Sigmoid colon (tissue), 7 donors: ENCODE data around the gene ATP6AP1. TPM values are rescaled to one million over a fixed set of nuclear protein-coding genes. Genes with fewer than 3 reads are reported as not detected.

Source experiments
- DNase-seq: peaks from one replicate; pipeline ENCODE4 v3.0.0-alpha.2; 2019
- H3K27ac ChIP-seq, 4 donors: fragments of 200-600 bp; sonication (generic); one replicate each; pipeline ENCODE4 v1.5.1; 2016 to 2019; ENCODE audit warnings: mild to moderate bottlenecking in 1 of 4
- H3K27me3 ChIP-seq, 3 donors: fragments of 200-600 bp; sonication (generic); one replicate each; pipeline ENCODE4 v1.5.1; 2019; ENCODE audit warnings: mild to moderate bottlenecking in 1 of 3
- H3K36me3 ChIP-seq, 4 donors: fragments of 200-600 bp; sonication (generic); one replicate each; pipeline ENCODE4 v1.5.1; 2016 to 2019
- H3K4me1 ChIP-seq, 4 donors: fragments of 200-600 bp; sonication (generic); one replicate each; pipeline ENCODE4 v1.5.1; 2017 to 2019
- H3K4me3 ChIP-seq, 4 donors: fragments of 200-600 bp; sonication (generic); one replicate each; pipeline ENCODE4 v1.5.1; 2017 to 2019; ENCODE audit warnings: mild to moderate bottlenecking in 2 of 4, moderate library complexity in 1 of 4
- H3K9me3 ChIP-seq, 4 donors: fragments of 200-600 bp in 3 of 4; sonication (generic) in 3 of 4; one replicate each; pipeline versions ENCODE4 v1.5.1 to v1.6.1; 2013 to 2019
- EP300 ChIP-seq, 4 donors: sonication (generic); formaldehyde crosslinking; IDR thresholded peaks; one replicate each; pipeline ENCODE4 v1.6.1; 2017; ENCODE audit warnings: antibody characterized with exemption in 4 of 4
- POLR2A ChIP-seq, 2 donors: fragments of 450-650 bp; IDR thresholded peaks; one replicate each; pipeline ENCODE4 v1.6.1; 2016; ENCODE audit warnings: antibody characterized with exemption in 2 of 2, mild to moderate bottlenecking in 2 of 2, moderate library complexity in 2 of 2
- POLR2AphosphoS5 ChIP-seq, 4 donors: sonication (generic); formaldehyde crosslinking; IDR thresholded peaks; one replicate each; pipeline ENCODE4 v1.6.1; 2017; ENCODE audit warnings: antibody characterized with exemption in 4 of 4
- WGBS, 2 donors: extraction: QIAGEN DNeasy Blood & Tissue Kit; methylation state at CpG; one replicate each; pipeline ENCODE4 v1.1.7; 2013; 5-methylcytosine and 5-hydroxymethylcytosine counted together
- intact Hi-C: fragments of 100-400 bp; cut with DNase I; formaldehyde crosslinking; loops from one replicate; pipeline ENCODE4 v1.15.1; 2023
- polyA plus RNA-seq, 3 donors: library from polyadenylated mRNA; stranded (reverse); fragments of 200-250 nt; gene quantifications; one replicate each; pipeline ENCODE4 v1.2.3, GENCODE V29; 2013
- total RNA-seq, 4 donors: library from RNA; depleted of rRNA; stranded (reverse); fragments of >200 nt; gene quantifications; one replicate each; pipeline ENCODE4 v1.1.0, GENCODE V29; 2016
- TF ChIP-seq, protein P1 (sequence below), 4 experiments: fragments of 450-650 bp in 3 of 4; fragments of 200-600 bp in 1 of 4; IDR thresholded peaks; one replicate each; pipeline ENCODE4 v1.5.1; 2016 to 2019; ENCODE audit warnings: antibody characterized with exemption in 4 of 4, mild to moderate bottlenecking in 3 of 4, moderate library complexity in 2 of 4
- donor health status: healthy with polysubstance abuse.
- donor health status: Bipolar disorder and iron deficiency.
- donor health status: healthy.

ATP6AP1 gene
- total and polyA plus RNA-seq, 7 donors: 16.5 to 87.7 (median 30.5) TPM

DNA sequence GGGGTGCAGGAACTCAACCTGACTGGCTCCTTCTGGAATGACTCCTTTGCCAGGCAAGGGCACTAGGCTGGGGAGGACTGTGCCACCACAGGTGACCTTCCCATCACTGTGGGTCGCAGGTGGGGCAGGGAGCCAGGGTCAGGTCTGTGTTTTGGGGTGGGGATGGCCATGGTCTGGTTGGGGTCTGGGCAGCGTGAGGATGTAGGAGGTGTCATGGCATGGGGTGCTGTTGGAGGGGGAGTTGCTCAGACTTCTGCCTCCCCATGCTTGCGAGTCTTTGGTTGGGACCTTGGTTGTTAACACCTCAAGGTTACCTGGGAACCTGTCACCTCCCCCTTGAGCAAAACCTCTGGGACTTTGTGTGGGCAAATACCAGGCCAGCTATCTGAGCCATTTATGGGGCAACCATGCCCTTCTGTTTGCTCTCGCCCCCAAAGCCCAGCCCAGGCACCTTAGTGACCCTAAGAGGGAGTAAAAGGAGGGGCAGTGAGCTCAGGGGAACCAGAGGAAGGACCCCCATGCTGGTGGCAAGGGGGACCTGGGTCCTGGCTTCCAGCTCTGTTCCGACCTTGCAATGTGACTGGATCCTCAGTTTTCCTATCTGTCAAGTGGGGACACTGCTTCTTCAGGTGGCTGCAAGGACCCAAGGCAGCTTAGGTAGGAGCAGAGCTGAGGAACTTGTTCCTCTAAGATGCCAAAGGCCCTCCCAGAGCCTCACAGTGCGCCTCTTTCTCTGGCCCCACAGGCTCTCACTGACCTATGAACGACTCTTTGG, 6.1 kb downstream of the ATP6AP1 start:
- TF ChIP-seq POLR2A (IDR thresholded peaks at IDR 0.05) (no peak), EP300 (IDR thresholded peaks at IDR 0.05) (no peak), POLR2AphosphoS5 (IDR thresholded peaks at IDR 0.05) (no peak)
- TF ChIP-seq, protein P1, sequence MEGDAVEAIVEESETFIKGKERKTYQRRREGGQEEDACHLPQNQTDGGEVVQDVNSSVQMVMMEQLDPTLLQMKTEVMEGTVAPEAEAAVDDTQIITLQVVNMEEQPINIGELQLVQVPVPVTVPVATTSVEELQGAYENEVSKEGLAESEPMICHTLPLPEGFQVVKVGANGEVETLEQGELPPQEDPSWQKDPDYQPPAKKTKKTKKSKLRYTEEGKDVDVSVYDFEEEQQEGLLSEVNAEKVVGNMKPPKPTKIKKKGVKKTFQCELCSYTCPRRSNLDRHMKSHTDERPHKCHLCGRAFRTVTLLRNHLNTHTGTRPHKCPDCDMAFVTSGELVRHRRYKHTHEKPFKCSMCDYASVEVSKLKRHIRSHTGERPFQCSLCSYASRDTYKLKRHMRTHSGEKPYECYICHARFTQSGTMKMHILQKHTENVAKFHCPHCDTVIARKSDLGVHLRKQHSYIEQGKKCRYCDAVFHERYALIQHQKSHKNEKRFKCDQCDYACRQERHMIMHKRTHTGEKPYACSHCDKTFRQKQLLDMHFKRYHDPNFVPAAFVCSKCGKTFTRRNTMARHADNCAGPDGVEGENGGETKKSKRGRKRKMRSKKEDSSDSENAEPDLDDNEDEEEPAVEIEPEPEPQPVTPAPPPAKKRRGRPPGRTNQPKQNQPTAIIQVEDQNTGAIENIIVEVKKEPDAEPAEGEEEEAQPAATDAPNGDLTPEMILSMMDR (IDR thresholded peaks at IDR 0.05): no peak
- intact Hi-C loops: loop anchor here (5.0 kb wide), 1 partner anchor 53 kb away; the partner anchor contains the start of gene UBL4A
- no peaks in the 10 kb centered on the region for H3K27me3 ChIP-seq
- 93 to 94% methylated on average over 7 of the region's 7 CpGs for WGBS, 2 donors
- no peaks in the 10 kb centered on the region for H3K9me3 ChIP-seq
- no peak overlapping the region for H3K27ac ChIP-seq
- peaks cover 0 to 40% (median 0%) of the 10 kb centered on the region in 4 donors for H3K36me3 ChIP-seq
- H3K4me1 ChIP-seq: peaks cover 0 to 38% (median 22%) of the 10 kb centered on the region in 4 donors
- no peak overlapping the region for H3K4me3 ChIP-seq
- no peak for DNase-seq

GRCh38 chrX:154435171-154435733, 6.8 kb downstream of the ATP6AP1 start:
- peaks cover 0 to 44% (median 2%) of the 10 kb centered on the region in 4 donors for H3K36me3 ChIP-seq
- H3K4me1 ChIP-seq: peaks cover 0 to 32% (median 17%) of the 10 kb centered on the region in 4 donors
- H3K9me3 ChIP-seq: no peaks in the 10 kb centered on the region
- intact Hi-C loops: loop anchor here (5.0 kb wide), 1 partner anchor 52 kb away; the partner anchor contains the start of gene UBL4A
- WGBS, 2 donors: 95 to 96% methylated on average over 19 of the region's 19 CpGs
- TF ChIP-seq POLR2A (IDR thresholded peaks at IDR 0.05) (no peak), EP300 (IDR thresholded peaks at IDR 0.05) (no peak), POLR2AphosphoS5 (IDR thresholded peaks at IDR 0.05) (no peak)
- no peaks in the 10 kb centered on the region for H3K27me3 ChIP-seq
- DNase-seq: no peak
- H3K4me3 ChIP-seq: no peak overlapping the region
- H3K27ac ChIP-seq: no peak overlapping the region

DNA sequence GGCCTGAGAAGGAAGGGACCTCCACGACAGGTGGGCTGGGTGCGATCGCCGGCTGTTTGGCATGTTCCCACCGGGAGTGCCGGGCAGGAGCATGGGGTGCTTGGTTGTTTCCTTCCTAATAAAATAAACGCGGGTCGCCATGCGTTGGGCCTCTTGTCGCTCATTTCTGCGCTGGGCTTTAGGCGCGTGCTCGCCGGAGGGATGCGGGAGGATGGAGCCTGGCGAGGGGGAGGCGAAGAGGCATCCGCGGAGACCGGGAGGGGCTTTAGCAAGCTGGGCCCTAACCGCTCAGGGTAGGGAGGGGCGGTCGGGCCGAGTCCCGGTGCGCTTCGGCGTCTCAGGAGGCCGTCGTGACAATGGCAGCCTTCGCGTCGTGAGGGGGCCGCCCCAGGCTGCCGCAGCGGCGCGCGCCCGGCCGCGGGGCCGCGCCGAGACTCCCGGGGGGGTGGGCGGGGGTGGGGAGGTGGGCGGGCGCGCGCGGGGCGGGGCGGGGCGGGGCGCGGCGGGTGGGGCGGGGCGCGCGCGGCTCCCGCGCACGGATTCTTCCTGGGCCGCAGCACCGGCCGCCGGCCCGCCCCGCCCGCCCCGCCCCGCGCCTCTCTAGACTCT, 8.0 kb downstream of the ATP6AP1 start:
- 4 to 9% methylated on average over 55 to 64 of the region's 78 CpGs for WGBS, 2 donors
- Histone ChIP-seq H3K36me3 (peaks cover 0 to 54% (median 11%) of the 10 kb centered on the region in 4 donors), H3K4me3 (peak overlapping the region; percentile 5 to 76 (median 70)), H3K4me1 (peaks cover 0 to 26% (median 13%) of the 10 kb centered on the region in 4 donors), H3K27me3 (no peaks in the 10 kb centered on the region), H3K27ac (peak overlapping the region; percentile 85 to 93 (median 88)), H3K9me3 (no peaks in the 10 kb centered on the region)
- intact Hi-C loops: loop anchor here (5.0 kb wide), 1 partner anchor 51 kb away; the partner anchor contains the start of gene UBL4A
- DNase-seq: peak; percentile 74
- TF ChIP-seq, protein P1 (IDR thresholded peaks at IDR 0.05): no peak
- TF ChIP-seq POLR2AphosphoS5 (IDR thresholded peaks at IDR 0.05): no peak
- TF ChIP-seq POLR2A (IDR thresholded peaks at IDR 0.05): no peak
- TF ChIP-seq EP300 (IDR thresholded peaks at IDR 0.05): no peak

DNA sequence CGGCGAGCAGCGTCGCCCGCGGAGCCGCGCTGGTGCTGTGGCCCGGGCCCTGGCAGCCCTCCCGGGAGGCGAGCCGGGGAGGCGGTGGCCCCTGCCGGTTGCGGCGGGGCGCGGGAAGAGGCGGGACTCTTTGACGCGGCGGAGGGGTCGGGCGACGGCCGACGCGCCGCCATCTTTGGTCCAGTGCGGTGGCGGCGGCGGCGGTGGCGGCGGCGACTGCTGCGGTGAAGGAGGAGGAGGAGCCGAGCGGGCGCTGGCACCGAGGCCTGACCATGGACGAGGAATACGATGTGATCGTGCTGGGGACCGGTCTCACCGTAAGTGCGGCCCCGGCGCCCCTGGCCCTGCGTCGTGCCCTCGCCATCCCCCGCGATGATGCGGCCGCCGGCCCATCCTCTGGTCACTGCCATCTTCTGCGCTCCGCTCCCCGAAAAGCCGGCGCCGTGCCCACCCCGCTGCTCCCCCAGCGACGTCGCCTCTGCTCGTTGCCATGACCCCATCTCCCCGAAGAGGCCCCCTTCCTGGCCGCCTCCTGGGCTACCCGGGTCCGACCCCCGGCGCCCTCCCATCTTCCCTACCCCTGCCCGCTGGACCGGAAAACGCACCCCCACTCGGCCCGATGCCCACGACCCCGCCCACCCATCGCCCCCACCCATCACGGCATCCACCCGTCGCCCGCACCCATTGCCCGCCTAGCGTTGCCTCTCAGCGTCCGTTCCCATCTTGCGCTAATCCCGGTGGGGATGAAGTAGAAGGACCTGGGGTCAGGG, 8.7 kb downstream of the ATP6AP1 start, which contains the start of gene GDI1:
Gene GDI1 (plus strand): TSS at position 172 of the 770 bp plus-strand sequence. CDS start 101 bp downstream, at position 273.
- 0 to 1% methylated on average over 93 of the region's 93 CpGs for WGBS, 2 donors
- peak within 1 kb of the TSS; percentile 48 to 76 (median 70) for H3K4me3 ChIP-seq
- peak within 1 kb of the TSS; percentile 85 to 93 (median 88) for H3K27ac ChIP-seq
- H3K4me1 ChIP-seq: peaks cover 0 to 26% (median 13%) of the 10 kb centered on the region in 4 donors
- intact Hi-C loops: loop anchor here (5.0 kb wide), 1 partner anchor 50 kb away; the partner anchor contains the start of gene UBL4A
- H3K9me3 ChIP-seq: no peaks in the 10 kb centered on the region
- H3K27me3 ChIP-seq: no peaks in the 10 kb centered on the region
- H3K36me3 ChIP-seq: peaks cover 0 to 55% (median 14%) of the 10 kb centered on the region in 4 donors
- TF ChIP-seq POLR2AphosphoS5 (IDR thresholded peaks at IDR 0.05): peak; percentile 66 to 90 (median 84)
- TF ChIP-seq POLR2A (IDR thresholded peaks at IDR 0.05): peak; percentile 30 to 35
- no peak for TF ChIP-seq EP300 (IDR thresholded peaks at IDR 0.05)
- TF ChIP-seq, protein P1 (IDR thresholded peaks at IDR 0.05): no peak
- DNase-seq: peak; percentile 82
